Left renal cortex interstitium (tissue), 4 donors: Measurements from ENCODE around the gene PPP2R1A. TPM values are rescaled to one million over a fixed set of nuclear protein-coding genes. Genes with fewer than 3 reads are reported as not detected.
"Not testable (repeated sequence)": the region's sequence is repeated elsewhere in the genome, so short reads cannot be mapped to it uniquely, and the experiment has no call there.

Experiments
- DNase-seq, 4 donors: peaks; one replicate each; pipeline ENCODE4 v3.0.0-alpha.2; 2013; ENCODE audit warnings: low read depth in 4 of 4, low spot score in 2 of 4, missing footprints in 1 of 4
- polyA plus RNA-seq, 4 donors: library from polyadenylated mRNA; unstranded; fragments of 120-200 nt; gene quantifications; one replicate each; pipeline ENCODE4 v1.2.1, GENCODE V29; 2013; ENCODE audit not compliant: insufficient read length in 4 of 4

PPP2R1A gene
- polyA plus RNA-seq, 4 donors: 408 to 548 (median 464) TPM

- DNase-seq: no peak
These were observed 10.2 kb downstream of the PPP2R1A start for GRCh38 chr19:52200044-52200443.

GRCh38 chr19:52200755-52201391, 11.0 kb downstream of the PPP2R1A start:
- not testable (repeated sequence) for DNase-seq

GRCh38 chr19:52206481-52206880, 16.6 kb downstream of the PPP2R1A start:
- no peak for DNase-seq

GRCh38 chr19:52211203-52211602, 21.4 kb downstream of the PPP2R1A start:
- DNase-seq: no peak

GRCh38 chr19:52211926-52212571, 22.2 kb downstream of the PPP2R1A start:
- no peak for DNase-seq

- no peak for DNase-seq
These were observed 22.9 kb downstream of the PPP2R1A start for GRCh38 chr19:52212572-52213255.

- no peak for DNase-seq
These were observed 24.4 kb downstream of the PPP2R1A start for GRCh38 chr19:52214241-52214640.

- no peak for DNase-seq
These were observed 26.5 kb downstream of the PPP2R1A start for GRCh38 chr19:52216401-52216800.

GRCh38 chr19:52217576-52217975, 27.7 kb downstream of the PPP2R1A start:
- no peak for DNase-seq

GRCh38 chr19:52219611-52220010, 29.8 kb downstream of the PPP2R1A start:
- DNase-seq: no peak

- DNase-seq: no peak
These were observed 31.2 kb downstream of the PPP2R1A start for GRCh38 chr19:52221031-52221430.

- DNase-seq: no peak
These were observed 32.1 kb downstream of the PPP2R1A start for GRCh38 chr19:52221831-52222375.

GRCh38 chr19:52224211-52224610, 34.4 kb downstream of the PPP2R1A start:
- DNase-seq: no peak

- DNase-seq: no peak
These were observed 36.8 kb downstream of the PPP2R1A start for GRCh38 chr19:52226652-52227051.

- DNase-seq: no peak
These were observed 37.5 kb downstream of the PPP2R1A start for GRCh38 chr19:52227196-52227940.

GRCh38 chr19:52227980-52228379, 38.1 kb downstream of the PPP2R1A start:
- DNase-seq: no peak

GRCh38 chr19:52229524-52229923, 39.7 kb downstream of the PPP2R1A start:
- no peak for DNase-seq

GRCh38 chr19:52230685-52231084, 40.8 kb downstream of the PPP2R1A start:
- no peak for DNase-seq

GRCh38 chr19:52231154-52231910, 41.5 kb downstream of the PPP2R1A start:
- DNase-seq: no peak

- no peak for DNase-seq
These were observed 44.6 kb downstream of the PPP2R1A start for GRCh38 chr19:52234406-52234805.
